T47D (cell line): ENCODE measurements around the gene ALK.

Experiments
- DNase-seq, 2 experiments: peaks; one replicate each; pipeline versions ENCODE4 v3.0.0 to v3.0.0-alpha.2; 2011 to 2012; ENCODE audit warnings: low read depth in 1 of 2, low spot score in 1 of 2
- JUND ChIP-seq: IDR thresholded peaks from 2 replicates; pipeline ENCODE4 v1.6.1; 2012; ENCODE audit warnings: low read depth
- in situ Hi-C: cut with HindIII; loops from 2 replicates; pipeline ENCODE4 v1.10.0; 2016; ENCODE audit warnings: low sequenced_read_pairs, low pct_unique_long_range_greater_than_20kb

The ALK gene

GRCh38 chr2:29412197-29412925 is 509.0 kb downstream of the ALK start:
- in situ Hi-C loops: no loop called here
- TF ChIP-seq JUND: no peak
- no peak for DNase-seq

- no peak for DNase-seq
- no peak for TF ChIP-seq JUND
- in situ Hi-C loops: no loop called here
Observed at GRCh38 chr2:29405707-29406106, 515.7 kb downstream of the ALK start.

- in situ Hi-C loops: no loop called here
- DNase-seq: no peak
- no peak for TF ChIP-seq JUND
Observed at GRCh38 chr2:29405266-29405665, 516.1 kb downstream of the ALK start.

GRCh38 chr2:29401994-29402393 is 519.4 kb downstream of the ALK start:
- TF ChIP-seq JUND: no peak
- in situ Hi-C loops: no loop called here
- no peak for DNase-seq

GRCh38 chr2:29400930-29401653 is 520.3 kb downstream of the ALK start:
- in situ Hi-C loops: no loop called here
- no peak for TF ChIP-seq JUND
- DNase-seq: no peak

GRCh38 chr2:29398384-29399237 is 522.8 kb downstream of the ALK start:
- in situ Hi-C loops: no loop called here
- no peak for TF ChIP-seq JUND
- DNase-seq: no peak

- DNase-seq: no peak
- in situ Hi-C loops: no loop called here
Observed at GRCh38 chr2:29397713-29398112, 523.7 kb downstream of the ALK start.

GRCh38 chr2:29397039-29397438 is 524.3 kb downstream of the ALK start:
- DNase-seq: no peak

More at GRCh38 chr2:29397713-29398112, 523.7 kb downstream of the ALK start:
- TF ChIP-seq JUND: no peak

GRCh38 chr2:29394981-29395350 is 526.4 kb downstream of the ALK start:
- TF ChIP-seq JUND: no peak
- in situ Hi-C loops: no loop called here
- no peak for DNase-seq

More at GRCh38 chr2:29397039-29397438, 524.3 kb downstream of the ALK start:
- in situ Hi-C loops: no loop called here
- TF ChIP-seq JUND: no peak

- no peak for TF ChIP-seq JUND
- no peak for DNase-seq
- in situ Hi-C loops: no loop called here
Observed at GRCh38 chr2:29394311-29394980, 526.9 kb downstream of the ALK start.

- in situ Hi-C loops: no loop called here
- DNase-seq: no peak
- no peak for TF ChIP-seq JUND
Observed at GRCh38 chr2:29393676-29394075, 527.7 kb downstream of the ALK start.

- TF ChIP-seq JUND: no peak
- no peak for DNase-seq
- in situ Hi-C loops: no loop called here
Observed at GRCh38 chr2:29392774-29393173, 528.6 kb downstream of the ALK start.

GRCh38 chr2:29390136-29390535 is 531.2 kb downstream of the ALK start:
- DNase-seq: no peak
- in situ Hi-C loops: no loop called here
- no peak for TF ChIP-seq JUND
